EH (cell line): ENCODE data around the gene CCDC69.
A peak's percentile ranks its signal among the peaks of the same experiment; 100 is the strongest.
"Not testable (repeated sequence)": the region's sequence is repeated elsewhere in the genome, so short reads cannot be mapped to it uniquely, and the experiment has no call there.

Experiments
- DNase-seq: peaks from one replicate; pipeline ENCODE4 v3.0.0-alpha.2; 2015; ENCODE audit warnings: low read depth

Gene CCDC69

DNA sequence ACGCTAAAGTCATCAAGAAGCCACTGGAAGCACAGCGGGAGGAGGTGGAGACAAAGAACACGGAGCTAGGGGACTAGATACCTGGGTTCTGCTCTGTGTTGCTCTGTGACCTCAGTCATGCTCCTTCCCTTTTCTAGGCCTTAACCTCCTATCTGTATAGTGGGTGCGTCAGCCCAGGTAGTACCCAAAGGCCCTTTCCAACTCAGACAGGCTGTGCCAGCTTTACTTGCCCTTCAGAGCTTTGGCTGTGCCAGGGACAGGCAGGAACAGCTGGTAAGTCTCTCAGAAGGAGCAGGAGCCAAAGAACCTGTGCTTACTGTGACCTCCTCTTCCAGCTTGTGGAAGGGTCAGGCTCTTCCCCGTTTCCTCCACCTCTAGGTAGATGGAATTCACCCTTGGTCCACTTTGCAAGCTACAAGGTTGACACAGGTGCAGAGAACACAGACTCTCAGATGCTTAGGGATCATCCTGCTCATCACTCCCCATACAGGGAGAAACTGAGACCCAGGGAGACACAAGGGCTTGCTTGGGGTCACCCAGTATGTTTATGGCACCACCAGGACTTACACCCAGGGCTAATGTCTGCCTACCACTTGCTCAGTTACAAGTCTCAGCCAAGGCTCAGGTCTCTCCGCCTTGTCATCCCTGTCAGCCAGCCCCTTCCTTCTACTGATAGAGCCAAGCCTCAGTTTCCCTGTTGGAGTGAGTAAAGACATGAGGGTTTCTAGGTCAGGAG is 1.7 kb downstream of the CCDC69 start:
- DNase-seq = no peak

DNA sequence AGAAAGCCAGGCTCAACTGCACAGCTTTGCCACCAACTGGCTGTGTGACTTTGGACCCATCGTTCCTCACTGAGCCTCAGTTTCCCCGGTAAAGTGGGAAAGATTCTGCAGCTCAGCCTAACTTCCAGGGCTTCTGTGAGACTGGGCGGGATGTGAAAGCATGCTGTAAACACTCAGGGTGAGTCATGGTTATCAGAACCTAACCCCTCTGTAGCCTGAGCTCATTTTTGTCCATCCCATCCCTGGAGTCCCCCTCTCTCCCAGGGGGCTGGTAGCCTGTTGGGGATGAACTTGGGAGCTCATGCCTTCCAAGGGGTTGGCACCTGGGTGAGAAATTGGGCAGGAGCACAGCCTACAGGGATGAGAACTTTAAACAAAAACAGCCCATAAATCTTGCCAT is 2.3 kb downstream of the CCDC69 start:
- DNase-seq = peak; percentile 17

DNA sequence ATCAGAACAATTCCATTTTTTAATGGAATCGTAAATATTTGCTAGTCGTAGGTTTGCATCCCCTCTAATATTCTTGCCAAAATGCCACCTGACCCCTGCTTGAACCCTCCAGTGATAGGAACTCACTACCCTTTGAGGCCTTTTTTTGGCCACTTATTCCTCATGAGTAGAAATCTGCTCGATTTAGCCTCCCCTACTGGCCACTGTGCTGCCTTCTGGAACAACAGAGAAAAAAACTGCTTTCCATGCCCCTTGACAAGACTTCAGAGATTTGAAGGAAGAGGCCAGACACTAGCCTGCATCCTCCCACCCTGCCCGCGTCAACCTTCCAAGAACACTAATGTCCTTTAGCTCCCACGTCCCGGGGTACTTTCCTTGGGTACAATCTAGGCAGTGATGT is 4.1 kb downstream of the CCDC69 start:
- DNase-seq = no peak

DNA sequence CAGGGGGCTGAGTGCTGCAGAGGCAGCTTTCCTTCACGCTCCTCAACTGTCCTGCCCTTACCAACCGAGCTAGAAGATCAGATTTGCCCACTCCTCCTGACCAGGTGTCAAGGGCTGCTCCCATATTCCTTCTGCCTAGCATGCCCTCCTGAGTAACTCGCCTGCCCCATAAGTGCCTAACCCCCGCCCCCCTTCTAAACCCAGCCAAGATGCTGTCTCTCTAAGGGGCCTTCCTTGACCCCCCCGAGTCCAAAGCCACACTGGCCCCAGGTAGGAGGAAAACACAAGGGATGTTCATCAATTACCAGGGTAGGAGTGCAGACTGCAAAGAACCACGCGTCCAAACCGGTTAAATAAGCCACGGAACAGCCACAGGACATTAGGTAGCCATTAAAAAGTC is 4.8 kb downstream of the CCDC69 start:
- no peak for DNase-seq

DNA sequence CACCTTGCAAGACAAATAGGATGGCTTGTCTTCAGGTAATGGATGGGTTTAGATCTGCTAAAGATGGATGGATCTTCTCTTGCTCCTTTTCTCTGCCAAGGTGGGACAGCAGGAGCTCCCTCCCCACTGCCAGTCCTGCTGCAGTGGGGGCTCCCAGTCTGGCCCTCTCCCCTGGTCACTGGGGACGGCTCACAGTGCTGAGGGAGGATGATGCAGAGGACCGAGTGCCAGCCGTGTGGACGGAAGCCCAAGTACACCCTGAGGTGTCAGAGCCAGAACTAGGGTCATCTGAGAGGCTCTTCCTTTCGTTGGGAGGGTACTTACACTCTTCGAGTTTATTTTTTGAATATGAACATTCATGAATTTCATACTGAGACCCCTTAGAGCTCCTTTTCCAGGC is 5.7 kb downstream of the CCDC69 start:
- DNase-seq = no peak

DNA sequence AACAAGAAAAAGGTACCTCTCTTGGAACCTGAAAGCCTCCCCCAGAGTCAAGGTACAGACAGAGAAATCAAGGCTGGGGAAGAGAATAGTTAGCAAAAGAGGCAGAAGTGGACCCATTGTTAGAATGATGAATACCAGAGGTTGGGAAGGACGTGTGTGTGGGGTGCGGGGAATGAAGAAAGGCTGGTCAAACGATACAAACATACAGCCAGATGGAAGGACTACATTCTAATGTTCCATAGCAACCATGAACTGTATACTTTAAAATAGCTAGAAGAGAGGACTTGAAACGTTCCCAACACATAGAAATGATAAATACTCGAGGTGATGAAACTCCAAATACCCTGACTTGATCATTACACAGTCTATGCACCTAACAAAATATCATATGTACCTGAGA is 7.1 kb downstream of the CCDC69 start:
- DNase-seq = no peak

DNA sequence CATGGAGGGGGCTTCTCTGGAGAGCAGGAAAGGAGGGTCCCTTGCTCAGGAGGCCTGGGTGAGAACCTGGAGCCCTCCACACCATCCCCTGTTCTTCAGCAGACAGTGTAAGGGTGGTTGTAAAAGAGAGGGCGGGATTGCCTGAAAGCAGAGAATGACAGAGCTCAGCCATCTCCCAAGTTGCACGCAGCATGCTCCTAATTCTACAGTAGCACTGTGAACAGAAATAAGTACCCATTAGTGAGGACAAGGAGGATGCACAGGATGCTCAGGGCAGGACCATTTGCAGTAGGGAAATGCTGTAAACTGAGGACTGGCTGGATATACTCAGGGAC is 8.4 kb downstream of the CCDC69 start:
- DNase-seq = no peak

DNA sequence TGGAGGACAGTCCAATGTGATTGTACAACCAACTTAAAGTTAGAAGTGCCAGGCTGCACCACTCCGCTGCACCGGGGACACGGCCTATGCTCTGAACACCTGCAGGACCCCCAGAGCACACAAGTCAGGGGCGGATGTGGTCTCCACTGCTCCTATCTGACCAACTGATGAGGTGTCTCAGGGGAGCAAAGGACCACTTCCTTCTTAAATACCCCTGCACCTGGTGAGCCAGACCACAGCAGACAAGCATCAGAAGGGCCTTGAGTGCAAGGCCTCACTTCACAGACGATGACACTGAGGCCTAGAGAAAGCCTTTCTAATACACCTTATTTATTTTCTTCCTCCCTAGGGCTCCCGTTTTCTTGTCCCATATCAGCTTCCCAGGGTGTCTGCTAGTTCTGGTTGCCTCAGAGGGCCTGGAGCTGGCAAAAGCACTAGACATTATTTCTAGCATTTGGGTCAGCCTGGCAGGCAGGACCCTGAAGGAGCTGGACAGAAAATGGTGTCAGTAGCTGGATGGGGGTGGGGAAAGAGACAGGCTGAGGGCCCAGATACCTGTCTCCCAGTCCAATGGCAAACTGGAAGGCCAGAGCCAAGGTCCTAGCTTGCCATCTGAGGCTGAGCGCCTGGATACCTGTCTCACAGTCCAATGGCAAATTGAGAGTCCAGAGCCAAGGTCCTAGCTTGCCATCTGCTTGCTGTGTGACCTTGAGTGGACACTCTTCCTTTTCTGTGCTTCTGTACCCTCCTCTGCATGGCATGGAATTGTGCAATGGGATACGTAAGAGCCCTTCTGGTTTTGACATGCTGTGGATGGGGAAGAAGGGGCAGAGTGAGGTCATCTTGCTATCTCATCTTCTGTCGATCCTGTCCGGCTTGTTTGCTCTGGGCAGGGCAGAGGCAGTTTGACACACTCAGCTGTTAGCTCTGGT is 9.0 kb downstream of the CCDC69 start:
- no peak for DNase-seq

DNA sequence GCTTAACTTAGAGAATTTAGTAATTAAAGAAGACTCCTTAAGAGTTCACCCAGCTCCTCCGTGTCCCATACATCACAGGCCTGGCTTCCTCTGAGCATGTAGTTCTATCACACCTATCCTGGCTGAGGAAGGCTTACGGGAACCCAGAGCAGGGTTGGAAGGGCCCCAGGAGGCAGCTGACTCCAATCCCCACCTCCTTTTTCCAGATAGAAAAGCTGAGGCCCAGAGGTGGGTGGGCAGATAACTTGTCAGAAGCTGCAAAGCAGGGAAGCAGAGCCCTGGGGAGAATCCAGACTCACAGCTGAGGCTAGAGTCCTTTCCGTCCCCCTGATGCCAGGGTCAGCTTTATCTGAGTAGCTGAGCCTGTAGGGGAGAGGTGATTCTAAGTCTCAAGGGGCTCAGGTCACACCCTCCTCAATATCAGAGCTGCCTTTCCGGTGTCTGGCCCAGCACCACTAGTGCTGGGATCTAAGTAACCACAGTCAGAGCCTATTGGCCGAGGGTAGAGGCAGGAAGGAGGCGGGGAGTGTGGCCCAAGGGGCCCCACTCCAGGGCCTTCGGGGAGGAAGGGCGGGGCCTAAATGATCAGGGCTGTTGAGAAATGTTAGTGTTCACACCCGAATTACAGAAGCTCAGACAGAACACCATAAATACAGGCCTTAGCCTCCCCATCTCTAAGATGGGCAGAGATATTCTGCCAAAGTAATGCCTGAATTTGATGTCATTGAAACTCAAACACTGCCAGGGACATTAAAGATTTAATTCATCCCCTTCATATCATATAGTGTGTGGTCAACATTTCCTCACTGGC is 9.9 kb downstream of the CCDC69 start:
- peak; percentile 19 for DNase-seq

DNA sequence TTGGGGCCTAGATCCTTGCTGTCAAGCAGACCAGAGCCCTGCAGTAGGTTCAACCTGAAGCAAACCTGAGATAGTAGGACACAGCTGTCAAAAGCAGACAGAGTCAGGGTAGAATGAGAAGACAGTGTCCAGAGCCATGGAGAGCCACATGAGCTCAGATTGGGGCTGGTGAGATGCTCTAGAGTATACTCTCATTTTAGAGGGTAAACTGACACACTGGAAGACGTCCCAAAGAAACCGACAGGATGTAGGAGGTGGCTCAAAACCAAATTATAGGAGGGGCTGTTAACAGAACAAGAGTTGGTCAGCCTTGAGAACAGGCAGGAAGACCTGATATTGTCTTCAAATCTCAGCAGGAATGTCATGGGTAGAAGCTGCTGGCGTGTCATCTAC is 11.5 kb downstream of the CCDC69 start:
- no peak for DNase-seq

DNA sequence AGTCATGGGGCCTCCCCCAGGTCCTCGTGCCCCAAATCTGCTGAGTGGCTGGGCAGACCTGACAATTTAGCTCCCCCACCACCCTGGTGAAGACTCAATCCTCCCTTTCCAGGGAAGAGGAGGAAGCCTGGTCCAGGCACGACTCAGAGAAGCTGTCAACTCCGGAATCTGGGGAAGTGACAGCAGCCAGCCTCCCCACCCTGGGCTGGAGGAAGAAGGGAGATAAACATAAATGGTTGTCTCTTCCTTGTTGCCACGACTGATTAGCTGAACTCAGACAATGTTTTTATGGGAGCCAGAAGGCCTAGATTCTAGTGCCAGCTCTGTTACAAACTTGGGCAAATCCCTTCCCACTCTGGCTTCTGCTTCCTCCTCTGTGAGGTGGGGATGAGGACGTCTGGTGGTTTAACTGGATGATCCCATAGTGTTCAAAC is 15.4 kb downstream of the CCDC69 start:
- no peak for DNase-seq

DNA sequence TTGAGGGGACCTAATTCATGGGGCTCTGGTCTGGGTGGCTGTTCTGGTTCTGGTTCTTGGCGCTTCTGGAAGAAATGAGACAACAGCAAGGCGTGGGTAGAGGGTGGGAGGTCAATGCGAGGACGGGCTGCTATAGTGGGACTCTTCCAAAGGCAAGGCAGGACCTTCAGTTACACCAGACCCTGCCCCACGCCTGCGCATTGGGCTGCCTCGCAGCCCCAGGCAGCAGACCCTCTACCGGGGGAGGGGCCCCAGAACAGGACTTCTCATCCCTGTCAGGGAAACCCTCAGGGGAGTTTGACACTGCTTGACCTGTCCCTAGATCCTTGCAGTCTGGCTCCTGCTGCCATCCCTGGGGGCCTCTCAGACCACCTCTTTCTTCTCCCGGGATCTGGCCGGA is 18.5 kb downstream of the CCDC69 start:
- DNase-seq = no peak

DNA sequence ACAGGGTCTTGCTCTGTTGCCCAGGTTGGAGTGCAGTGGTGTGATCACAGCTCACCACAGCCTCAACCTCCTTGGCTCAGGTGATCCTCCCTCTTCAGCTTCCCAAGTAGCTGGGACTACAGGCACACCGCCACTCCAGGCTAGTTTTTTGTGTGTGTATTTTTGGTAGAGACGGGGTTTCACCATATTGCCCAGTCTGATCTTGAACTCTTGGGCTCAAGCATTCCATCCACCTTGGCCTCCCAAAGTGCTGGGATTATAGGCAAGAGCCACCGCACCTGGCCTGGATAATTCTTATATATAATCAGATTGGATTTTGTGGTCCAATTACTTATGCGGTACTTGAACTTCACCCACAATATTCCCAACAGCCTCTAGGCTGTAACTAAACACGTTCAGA is 19.8 kb downstream of the CCDC69 start:
- DNase-seq = no peak

DNA sequence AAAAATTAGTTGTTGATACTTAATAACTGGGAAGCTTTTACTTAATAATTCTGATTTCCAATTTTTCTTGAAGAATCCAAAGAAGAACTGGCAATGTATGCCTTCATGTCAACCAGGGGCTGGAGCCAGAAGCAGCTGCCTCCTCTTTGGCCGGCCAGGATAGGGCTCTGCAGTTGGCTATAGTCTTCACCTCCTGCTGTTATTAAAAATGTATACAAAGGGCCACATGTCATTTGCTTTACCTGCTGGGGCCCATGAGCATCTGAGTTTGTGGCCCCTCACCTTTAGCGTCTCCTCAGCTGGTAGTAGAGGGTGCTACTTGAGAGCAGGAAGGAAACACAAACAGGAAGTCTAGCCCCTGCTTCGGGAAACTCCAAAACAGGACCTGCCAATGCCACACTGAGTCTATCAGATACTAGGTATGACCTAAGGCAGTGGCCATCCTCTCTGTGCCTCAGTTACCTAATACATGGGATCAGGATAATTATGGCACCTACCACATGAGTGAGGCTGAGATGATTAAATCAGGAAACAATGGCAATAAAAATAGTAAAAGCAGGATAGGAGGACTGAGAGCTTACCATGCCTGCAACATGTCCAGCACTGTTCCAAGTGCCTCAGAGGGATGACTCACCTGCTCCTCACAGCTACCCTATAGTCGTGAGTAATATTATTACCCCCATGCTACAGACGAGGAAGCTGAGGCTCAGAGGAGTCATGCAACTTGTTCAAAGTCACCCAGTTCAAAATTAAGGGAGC is 21.3 kb downstream of the CCDC69 start:
- peak; percentile 79 for DNase-seq

DNA sequence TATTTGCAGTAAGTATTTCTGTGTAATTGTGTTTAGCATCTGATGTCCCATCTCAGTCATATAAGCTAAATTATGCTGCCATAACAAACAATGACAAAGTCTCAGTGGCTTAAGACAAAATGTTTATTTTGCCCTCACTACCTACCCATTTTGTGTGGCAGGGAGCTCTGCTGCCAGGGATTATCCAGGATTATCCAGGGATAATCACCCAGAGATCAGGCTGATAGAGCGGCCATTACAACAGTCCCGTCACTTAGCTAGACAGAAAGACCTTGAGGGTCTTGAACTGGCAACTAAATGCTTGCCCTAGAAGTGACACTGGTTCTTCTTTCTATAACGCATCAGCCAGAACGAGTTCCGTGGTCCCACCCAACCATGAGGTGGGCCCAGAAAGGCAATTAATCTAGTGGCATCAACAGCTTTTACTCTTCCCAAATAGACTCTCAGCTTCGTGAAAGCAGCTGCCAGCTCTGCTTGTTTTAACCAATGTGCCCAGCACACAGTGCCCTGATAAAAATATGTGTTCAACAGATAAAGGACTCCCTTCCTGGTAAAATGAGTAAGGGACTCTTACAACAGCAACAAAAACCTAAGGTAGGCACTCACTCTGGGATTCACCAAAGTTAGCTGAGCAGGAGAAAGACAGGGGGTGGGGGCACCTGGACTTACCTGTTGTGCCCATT is 22.8 kb downstream of the CCDC69 start:
- no peak for DNase-seq

DNA sequence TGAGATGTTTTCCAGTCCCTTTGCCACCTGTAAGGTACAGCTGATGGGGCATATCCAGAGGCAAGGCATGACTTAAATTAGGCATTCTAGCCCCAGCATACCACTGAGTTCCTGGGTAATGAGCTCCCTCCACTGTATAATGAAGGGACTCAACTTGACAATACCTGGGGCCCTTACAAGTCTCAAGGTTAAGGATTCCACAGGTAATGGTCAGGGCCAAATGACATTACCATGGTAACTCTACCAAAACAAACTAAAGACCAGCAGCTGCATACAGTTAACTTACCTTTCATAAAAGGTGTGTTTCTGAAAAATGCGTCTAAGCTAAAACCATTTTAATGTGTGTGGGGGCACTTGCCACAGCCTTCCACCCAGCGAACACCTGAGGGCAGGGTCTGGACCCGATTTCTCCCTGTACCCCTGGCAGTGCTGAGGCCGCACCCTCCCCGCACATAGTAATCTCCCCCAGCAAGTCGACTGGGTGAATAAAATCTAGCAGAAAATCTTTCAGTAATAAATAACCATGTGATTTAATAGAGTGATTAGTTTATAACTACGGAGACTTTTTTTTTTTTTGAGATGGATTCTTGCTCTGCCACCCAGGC is 24.2 kb downstream of the CCDC69 start:
- no peak for DNase-seq

DNA sequence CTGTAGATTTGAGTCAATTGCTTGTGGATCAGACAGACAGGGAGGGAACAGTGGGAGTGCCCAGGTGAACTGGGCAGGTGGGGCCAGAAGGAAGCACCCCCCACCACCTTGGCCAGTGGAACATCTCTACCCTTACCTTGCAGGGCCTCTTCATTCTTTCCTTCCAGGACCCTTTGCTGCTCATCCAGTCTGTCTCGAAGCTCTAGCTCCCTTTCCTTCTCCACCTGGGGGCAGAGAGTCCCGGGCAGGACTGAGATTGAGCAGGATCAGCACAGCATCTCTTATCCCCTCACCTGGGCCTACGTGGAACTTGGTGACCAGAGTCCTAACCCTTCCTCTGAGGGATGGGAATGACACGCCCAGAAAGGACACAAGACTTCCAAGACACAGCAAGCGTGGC is 25.0 kb downstream of the CCDC69 start:
- no peak for DNase-seq

DNA sequence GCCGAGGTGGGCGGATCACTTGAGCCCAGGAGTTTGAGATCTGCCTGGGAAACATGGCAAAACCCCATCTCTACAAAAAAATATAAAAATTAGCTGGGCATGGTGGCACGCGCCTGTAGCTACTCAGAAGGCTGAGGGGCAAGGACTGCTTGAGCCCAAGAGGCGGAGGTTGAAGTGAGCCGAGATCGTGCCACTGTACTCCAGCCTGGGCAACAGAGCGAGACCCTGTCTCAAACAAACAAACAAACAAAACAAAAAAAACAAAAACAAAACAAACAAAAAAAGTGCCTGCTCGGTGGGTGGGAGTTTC is 26.6 kb downstream of the CCDC69 start:
- DNase-seq = not testable (repeated sequence)

DNA sequence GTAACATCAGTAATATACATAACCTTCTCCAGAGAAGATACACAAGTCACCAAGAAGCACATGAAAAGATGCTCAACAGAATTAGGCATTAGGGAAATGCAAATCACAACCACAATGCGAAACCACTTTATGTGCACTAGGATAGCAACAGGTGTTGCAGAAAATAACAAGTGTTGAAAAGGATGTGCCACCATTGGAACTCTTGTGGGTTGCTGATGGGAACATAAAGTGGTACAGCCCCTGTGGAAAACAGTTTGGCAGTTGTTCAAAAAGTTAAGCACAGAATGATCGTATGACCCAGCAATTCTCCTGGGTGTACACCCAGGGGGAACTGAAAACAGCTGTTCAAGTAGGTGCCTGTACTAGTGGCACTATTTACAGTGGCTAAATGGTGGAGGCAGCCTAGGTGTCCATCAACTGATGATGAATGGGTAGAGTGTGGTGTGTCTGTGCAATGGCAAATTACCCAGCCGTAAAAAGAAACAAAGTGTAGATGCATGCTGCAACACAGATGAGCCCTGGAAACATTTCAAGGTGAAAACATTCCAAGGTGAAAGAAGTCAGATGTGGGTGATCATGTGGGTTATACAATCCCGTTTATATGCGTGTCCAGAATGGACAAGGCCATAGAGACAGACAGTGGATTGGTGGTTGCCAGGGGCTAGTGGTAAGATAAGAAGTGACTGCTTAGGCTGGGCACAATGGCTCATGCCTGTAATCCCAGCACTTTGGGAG is 27.2 kb downstream of the CCDC69 start:
- DNase-seq = no peak

DNA sequence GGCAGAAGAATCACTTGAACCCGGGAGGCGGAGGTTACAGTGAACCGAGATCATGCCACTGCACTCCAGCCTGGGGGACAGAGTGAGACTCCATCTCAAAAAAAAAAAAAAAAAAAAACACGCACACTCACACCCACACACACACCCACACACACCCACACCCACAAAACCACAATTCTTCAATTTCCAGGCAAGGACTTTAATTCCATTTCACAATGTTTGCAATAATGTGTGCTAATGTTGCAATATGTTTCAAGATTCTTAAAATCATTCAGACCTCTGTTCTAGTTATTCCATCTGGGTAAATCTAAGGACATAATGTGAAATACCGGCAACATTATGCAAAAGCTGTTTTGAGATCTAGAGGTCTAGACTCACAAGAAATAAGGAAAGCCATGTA is 28.3 kb downstream of the CCDC69 start:
- DNase-seq = no peak
